ENCODE results near the gene AOAH.

Gene AOAH

GRCh38 chr7:36644625-36645422 is 79.5 kb downstream of the AOAH start:
- peak; percentile 45 for DNase-seq (ENCODE audit: low read depth)

GRCh38 chr7:36642414-36642813 is 81.9 kb downstream of the AOAH start:
- no peak for DNase-seq (ENCODE audit: low read depth)
- no peak overlapping the region for H3K4me3 ChIP-seq (ENCODE audit: low read depth, low read length)

More at GRCh38 chr7:36644625-36645422, 79.5 kb downstream of the AOAH start:
- no peak overlapping the region for H3K4me3 ChIP-seq (ENCODE audit: low read depth, low read length)

GRCh38 chr7:36642010-36642409 is 82.3 kb downstream of the AOAH start:
- no peak overlapping the region for H3K4me3 ChIP-seq (ENCODE audit: low read depth, low read length)

GRCh38 chr7:36640682-36641081 is 83.6 kb downstream of the AOAH start:
- no peak overlapping the region for H3K4me3 ChIP-seq (ENCODE audit: low read depth, low read length)
- no peak for DNase-seq (ENCODE audit: low read depth)

More at GRCh38 chr7:36642010-36642409, 82.3 kb downstream of the AOAH start:
- DNase-seq (ENCODE audit: low read depth), result no peak

GRCh38 chr7:36639826-36640225 is 84.5 kb downstream of the AOAH start:
- DNase-seq (ENCODE audit: low read depth), result no peak
- H3K4me3 ChIP-seq (ENCODE audit: low read depth, low read length), result no peak overlapping the region

- no peak overlapping the region for H3K4me3 ChIP-seq (ENCODE audit: low read depth, low read length)
- no peak for DNase-seq (ENCODE audit: low read depth)
These were observed 85.6 kb downstream of the AOAH start for GRCh38 chr7:36638586-36639263.

- H3K4me3 ChIP-seq (ENCODE audit: low read depth, low read length), result no peak overlapping the region
- no peak for DNase-seq (ENCODE audit: low read depth)
These were observed 86.2 kb downstream of the AOAH start for GRCh38 chr7:36638140-36638539.

- no peak for DNase-seq (ENCODE audit: low read depth)
These were observed 86.9 kb downstream of the AOAH start for GRCh38 chr7:36637417-36637816.

GRCh38 chr7:36636126-36636525 is 88.2 kb downstream of the AOAH start:
- no peak for DNase-seq (ENCODE audit: low read depth)

More at GRCh38 chr7:36637417-36637816, 86.9 kb downstream of the AOAH start:
- no peak overlapping the region for H3K4me3 ChIP-seq (ENCODE audit: low read depth, low read length)

GRCh38 chr7:36635091-36635490 is 89.2 kb downstream of the AOAH start:
- DNase-seq (ENCODE audit: low read depth), result no peak
- no peak overlapping the region for H3K4me3 ChIP-seq (ENCODE audit: low read depth, low read length)

More at GRCh38 chr7:36636126-36636525, 88.2 kb downstream of the AOAH start:
- H3K4me3 ChIP-seq (ENCODE audit: low read depth, low read length), result no peak overlapping the region

GRCh38 chr7:36633377-36633776 is 90.9 kb downstream of the AOAH start:
- no peak overlapping the region for H3K4me3 ChIP-seq (ENCODE audit: low read depth, low read length)
- no peak for DNase-seq (ENCODE audit: low read depth)

- no peak overlapping the region for H3K4me3 ChIP-seq (ENCODE audit: low read depth, low read length)
- DNase-seq (ENCODE audit: low read depth), result no peak
These were observed 94.1 kb downstream of the AOAH start for GRCh38 chr7:36630112-36630650.

- no peak overlapping the region for H3K4me3 ChIP-seq (ENCODE audit: low read depth, low read length)
- DNase-seq (ENCODE audit: low read depth), result no peak
These were observed 94.9 kb downstream of the AOAH start for GRCh38 chr7:36629351-36629750.

- no peak overlapping the region for H3K4me3 ChIP-seq (ENCODE audit: low read depth, low read length)
- no peak for DNase-seq (ENCODE audit: low read depth)
These were observed 96.5 kb downstream of the AOAH start for GRCh38 chr7:36627836-36628235.

- no peak overlapping the region for H3K4me3 ChIP-seq (ENCODE audit: low read depth, low read length)
- DNase-seq (ENCODE audit: low read depth), result no peak
These were observed 98.2 kb downstream of the AOAH start for GRCh38 chr7:36626111-36626510.

- no peak overlapping the region for H3K4me3 ChIP-seq (ENCODE audit: low read depth, low read length)
- no peak for DNase-seq (ENCODE audit: low read depth)
These were observed 99.0 kb downstream of the AOAH start for GRCh38 chr7:36625247-36625646.

GRCh38 chr7:36623247-36623646 is 101.0 kb downstream of the AOAH start:
- DNase-seq (ENCODE audit: low read depth), result no peak
- H3K4me3 ChIP-seq (ENCODE audit: low read depth, low read length), result no peak overlapping the region

GRCh38 chr7:36621396-36621795 is 102.9 kb downstream of the AOAH start:
- DNase-seq (ENCODE audit: low read depth), result no peak
- no peak overlapping the region for H3K4me3 ChIP-seq (ENCODE audit: low read depth, low read length)

GRCh38 chr7:36620166-36620708 is 104.1 kb downstream of the AOAH start:
- no peak overlapping the region for H3K4me3 ChIP-seq (ENCODE audit: low read depth, low read length)
- DNase-seq (ENCODE audit: low read depth), result no peak

GRCh38 chr7:36617408-36617807 is 106.9 kb downstream of the AOAH start:
- no peak for DNase-seq (ENCODE audit: low read depth)
- no peak overlapping the region for H3K4me3 ChIP-seq (ENCODE audit: low read depth, low read length)
